Mesenchymal stem cell (in vitro differentiated cells and primary cell): ENCODE results near the gene THG1L.
A peak's percentile ranks its signal among the peaks of the same experiment; 100 is the strongest.

ENCODE experiments used
- DNase-seq: peaks from one replicate; pipeline ENCODE4 v3.0.0-alpha.2; 2013
- H2AFZ ChIP-seq: one replicate; pipeline ENCODE4 v1.6.1; 2013; ENCODE audit warnings: low read depth, mild to moderate bottlenecking, control low read depth, inconsistent platforms, low read length, moderate library complexity
- H2AK5ac ChIP-seq: 2 replicates; pipeline ENCODE4 v1.6.1; 2013; ENCODE audit warnings: low read length, moderate library complexity, mild to moderate bottlenecking, inconsistent platforms; ENCODE audit not compliant: severe bottlenecking
- H2BK120ac ChIP-seq: one replicate; pipeline ENCODE4 v1.6.1; 2013; ENCODE audit warnings: low read depth, mild to moderate bottlenecking, inconsistent platforms, low read length, moderate library complexity
- H2BK12ac ChIP-seq, 2 experiments: one replicate each; pipeline ENCODE4 v1.6.1; 2013; ENCODE audit warnings: inconsistent platforms in 2 of 2, low read length in 2 of 2, mild to moderate bottlenecking in 2 of 2, moderate library complexity in 2 of 2, control low read depth in 1 of 2
- H2BK15ac ChIP-seq: one replicate; pipeline ENCODE4 v1.6.1; 2013; ENCODE audit warnings: mild to moderate bottlenecking, low read depth, inconsistent platforms; ENCODE audit not compliant: poor library complexity, severe bottlenecking
- H2BK5ac ChIP-seq: 2 replicates; pipeline ENCODE4 v1.6.1; 2013; ENCODE audit warnings: low read depth, mild to moderate bottlenecking, low read length, control low read depth, inconsistent platforms; ENCODE audit not compliant: poor library complexity, severe bottlenecking
- H3K14ac ChIP-seq, 2 experiments: one replicate each; pipeline ENCODE4 v1.6.1; 2013; ENCODE audit warnings: inconsistent platforms in 2 of 2, low read length in 2 of 2, control low read depth in 1 of 2, mild to moderate bottlenecking in 1 of 2, moderate library complexity in 1 of 2
- H3K18ac ChIP-seq, 2 experiments: one replicate each; pipeline ENCODE4 v1.6.1; 2013; ENCODE audit warnings: inconsistent platforms in 2 of 2, low read length in 2 of 2, control low read depth in 1 of 2, low read depth in 1 of 2, mild to moderate bottlenecking in 1 of 2
- H3K23ac ChIP-seq, 2 experiments: one replicate each; pipeline ENCODE4 v1.6.1; 2013; ENCODE audit warnings: inconsistent platforms in 2 of 2, low read length in 2 of 2, mild to moderate bottlenecking in 2 of 2, moderate library complexity in 2 of 2, control low read depth in 1 of 2
- H3K27ac ChIP-seq: 2 replicates; pipeline ENCODE4 v1.5.1; 2013; ENCODE audit warnings: mild to moderate bottlenecking, moderate library complexity, low read length, control low read depth, inconsistent platforms; ENCODE audit not compliant: poor library complexity, severe bottlenecking
- H3K27me3 ChIP-seq, 2 experiments: 2 replicates each; pipeline versions ENCODE4 v1.6.1 to v1.7.0; 2013; ENCODE audit warnings: low read length in 2 of 2, mild to moderate bottlenecking in 2 of 2, moderate library complexity in 2 of 2, control low read depth in 1 of 2, inconsistent platforms in 1 of 2; ENCODE audit not compliant: control insufficient read depth in 1 of 2, insufficient read depth in 1 of 2
- H3K36me3 ChIP-seq, 2 experiments: 2 replicates each; pipeline versions ENCODE4 v1.6.1 to v1.7.0; 2013; ENCODE audit warnings: low read length in 2 of 2, control low read depth in 1 of 2, inconsistent platforms in 1 of 2, low read depth in 1 of 2, mild to moderate bottlenecking in 1 of 2; ENCODE audit not compliant: insufficient read depth in 2 of 2, control insufficient read depth in 1 of 2
- H3K4ac ChIP-seq, 2 experiments: one replicate each; pipeline ENCODE4 v1.6.1; 2013; ENCODE audit warnings: inconsistent platforms in 2 of 2, low read length in 2 of 2, mild to moderate bottlenecking in 2 of 2, moderate library complexity in 2 of 2, control low read depth in 1 of 2, low read depth in 1 of 2
- H3K4me1 ChIP-seq: 2 replicates; pipeline ENCODE4 v1.6.1; 2013; ENCODE audit warnings: low read depth, low read length, control low read depth; ENCODE audit not compliant: control insufficient read depth, insufficient read depth
- H3K4me2 ChIP-seq: 2 replicates; pipeline ENCODE4 v1.6.1; 2013; ENCODE audit warnings: low read length, mild to moderate bottlenecking, inconsistent platforms; ENCODE audit not compliant: poor library complexity, severe bottlenecking
- H3K4me3 ChIP-seq, 2 experiments: 2 replicates each; pipeline versions ENCODE4 v1.5.1 to v1.7.0; 2013; ENCODE audit warnings: low read length in 2 of 2, mild to moderate bottlenecking in 2 of 2, control low read depth in 1 of 2, low read depth in 1 of 2; ENCODE audit not compliant: insufficient read depth in 1 of 2
- H3K79me1 ChIP-seq: replicated peaks from 2 replicates; pipeline ENCODE4 v1.6.1; 2013; ENCODE audit warnings: mild to moderate bottlenecking, control low read depth, low read length, inconsistent platforms; ENCODE audit not compliant: poor library complexity, severe bottlenecking
- H3K9ac ChIP-seq: 2 replicates; pipeline ENCODE4 v1.7.0; 2013; ENCODE audit warnings: mild to moderate bottlenecking, low read length, moderate library complexity
- H3K9me3 ChIP-seq: 2 replicates; pipeline ENCODE4 v1.7.0; 2013; ENCODE audit warnings: mild to moderate bottlenecking, low read length; ENCODE audit not compliant: control insufficient read depth
- H4K8ac ChIP-seq: one replicate; pipeline ENCODE4 v1.6.1; 2013; ENCODE audit warnings: inconsistent platforms, mild to moderate bottlenecking, low read length, moderate library complexity
- H4K91ac ChIP-seq: one replicate; pipeline ENCODE4 v1.6.1; 2013; ENCODE audit warnings: mild to moderate bottlenecking, low read length, inconsistent platforms
- whole genome bisulfite sequencing: methylation state at CpG from one replicate; pipeline ENCODE4 v1.1.7; 2013; ENCODE audit warnings: mixed read lengths; 5-methylcytosine and 5-hydroxymethylcytosine counted together

Gene THG1L

GRCh38 chr5:157744051-157745011, 13.1 kb downstream of the THG1L start:
- peak; percentile 30 for DNase-seq
- Histone ChIP-seq H2AK5ac (no peak overlapping the region), H2BK15ac (peak overlapping the region; percentile 50), H2AFZ (peak overlapping the region; percentile 83), H3K27ac (no peak overlapping the region), H3K9me3 (no peaks in the 10 kb centered on the region), H3K36me3 (peaks cover 2 to 10% of the 10 kb centered on the region in 2 experiments), H2BK120ac (no peak overlapping the region), H3K9ac (peak overlapping the region; percentile 89), H3K18ac (peak overlapping the region; percentile 54 to 84), H2BK5ac (no peak overlapping the region), H3K14ac (peak overlapping the region in 1 of 2 experiments; percentile 13), H4K8ac (no peak overlapping the region), H3K4ac (peak overlapping the region in 1 of 2 experiments; percentile 68), H4K91ac (no peak overlapping the region), H3K4me2 (peak overlapping the region; percentile 88), H3K23ac (peak overlapping the region; percentile 21 to 79), H3K4me3 (peak overlapping the region; percentile 93 to 96), H3K27me3 (no peaks in the 10 kb centered on the region), H3K79me1 (peaks cover 12% of the 10 kb centered on the region), H2BK12ac (peak overlapping the region in 1 of 2 experiments; percentile 57), H3K4me1 (peaks cover 6% of the 10 kb centered on the region)
- 7% methylated on average over 51 of the region's 56 CpGs for WGBS

GRCh38 chr5:157745041-157745456, 13.8 kb downstream of the THG1L start:
- WGBS: 74% methylated on average over 4 of the region's 4 CpGs
- Histone ChIP-seq H3K9ac (peak overlapping the region; percentile 89), H3K27me3 (no peaks in the 10 kb centered on the region), H3K14ac (no peak overlapping the region), H3K4ac (no peak overlapping the region), H4K8ac (no peak overlapping the region), H2BK15ac (no peak overlapping the region), H2AFZ (no peak overlapping the region), H3K4me3 (peak overlapping the region in 1 of 2 experiments; percentile 93), H2BK12ac (no peak overlapping the region), H3K18ac (no peak overlapping the region), H3K27ac (no peak overlapping the region), H3K4me1 (peaks cover 8% of the 10 kb centered on the region), H2AK5ac (no peak overlapping the region), H2BK120ac (no peak overlapping the region), H3K36me3 (peaks cover 0 to 3% of the 10 kb centered on the region in 2 experiments), H3K79me1 (peaks cover 19% of the 10 kb centered on the region), H3K23ac (no peak overlapping the region), H4K91ac (no peak overlapping the region), H3K4me2 (no peak overlapping the region), H3K9me3 (no peaks in the 10 kb centered on the region), H2BK5ac (no peak overlapping the region)
- no peak for DNase-seq

- Histone ChIP-seq H3K23ac (no peak overlapping the region), H3K18ac (no peak overlapping the region), H3K14ac (no peak overlapping the region), H2BK15ac (no peak overlapping the region), H2BK120ac (no peak overlapping the region), H2AFZ (no peak overlapping the region), H4K91ac (no peak overlapping the region), H3K4ac (no peak overlapping the region), H3K27me3 (no peaks in the 10 kb centered on the region), H3K9me3 (no peaks in the 10 kb centered on the region), H3K4me2 (no peak overlapping the region), H4K8ac (no peak overlapping the region), H3K27ac (no peak overlapping the region), H2BK12ac (no peak overlapping the region), H3K36me3 (peaks cover 0 to 4% of the 10 kb centered on the region in 2 experiments), H2BK5ac (no peak overlapping the region), H3K4me1 (peaks cover 8% of the 10 kb centered on the region), H3K4me3 (no peak overlapping the region), H2AK5ac (no peak overlapping the region), H3K79me1 (peaks cover 19% of the 10 kb centered on the region), H3K9ac (peak overlapping the region; percentile 52)
- WGBS: 89% methylated on average over 6 of the region's 6 CpGs
- DNase-seq: no peak
Measured at GRCh38 chr5:157747173-157747740, 16.0 kb downstream of the THG1L start.
